Hematopoietic multipotent progenitor cell treated with erythropoietin and hydrocortisone succinate and interleukin-3 and kit ligand, for 4 days (in vitro differentiated cells): ENCODE data around the gene HK1.

Experiments used
- DNase-seq: peaks from one replicate; pipeline ENCODE4 v3.0.0-alpha.2; 2015

The HK1 gene

GRCh38 chr10:69351589-69351988, 73.3 kb downstream of the HK1 start:
- DNase-seq, result no peak

- no peak for DNase-seq
These were observed 74.4 kb downstream of the HK1 start for GRCh38 chr10:69352569-69353264.

- DNase-seq, result no peak
These were observed 75.8 kb downstream of the HK1 start for GRCh38 chr10:69353977-69354635.

- no peak for DNase-seq
These were observed 77.9 kb downstream of the HK1 start for GRCh38 chr10:69356187-69356586.

- peak; percentile 28 for DNase-seq
These were observed 80.0 kb downstream of the HK1 start for GRCh38 chr10:69358148-69358795.

GRCh38 chr10:69359148-69359547, 80.9 kb downstream of the HK1 start:
- DNase-seq, result peak; percentile 75

GRCh38 chr10:69359594-69359993, 81.3 kb downstream of the HK1 start:
- DNase-seq, result peak; percentile 88

- DNase-seq, result no peak
These were observed 82.4 kb downstream of the HK1 start for GRCh38 chr10:69360485-69361302.

- no peak for DNase-seq
These were observed 83.0 kb downstream of the HK1 start for GRCh38 chr10:69361303-69361614.

GRCh38 chr10:69362471-69362954, 84.2 kb downstream of the HK1 start:
- no peak for DNase-seq

- no peak for DNase-seq
These were observed 85.4 kb downstream of the HK1 start for GRCh38 chr10:69363666-69364065.

GRCh38 chr10:69364232-69364940, 86.1 kb downstream of the HK1 start:
- DNase-seq, result no peak

- DNase-seq, result no peak
These were observed 88.4 kb downstream of the HK1 start for GRCh38 chr10:69366738-69367137.

- DNase-seq, result peak; percentile 20
These were observed 89.2 kb downstream of the HK1 start for GRCh38 chr10:69367469-69367868.

- DNase-seq, result no peak
These were observed 94.1 kb downstream of the HK1 start for GRCh38 chr10:69372126-69372980.

- DNase-seq, result no peak
These were observed 95.9 kb downstream of the HK1 start for GRCh38 chr10:69374242-69374641.

- DNase-seq, result no peak
These were observed 96.6 kb downstream of the HK1 start for GRCh38 chr10:69374931-69375306.

GRCh38 chr10:69375307-69376151, 97.2 kb downstream of the HK1 start:
- peak; percentile 30 for DNase-seq

- DNase-seq, result no peak
These were observed 98.4 kb downstream of the HK1 start for GRCh38 chr10:69376662-69377061.

GRCh38 chr10:69377191-69377590, 98.9 kb downstream of the HK1 start:
- DNase-seq, result no peak

- DNase-seq, result no peak
These were observed 99.6 kb downstream of the HK1 start for GRCh38 chr10:69377933-69378332.
